ENCODE measurements around the gene MEI1. TPM values are rescaled to one million over a fixed set of nuclear protein-coding genes. Genes with fewer than 3 reads are reported as not detected.

MEI1 gene
- total RNA-seq, 1 donor from 2014 or later: 35.5 TPM

DNA sequence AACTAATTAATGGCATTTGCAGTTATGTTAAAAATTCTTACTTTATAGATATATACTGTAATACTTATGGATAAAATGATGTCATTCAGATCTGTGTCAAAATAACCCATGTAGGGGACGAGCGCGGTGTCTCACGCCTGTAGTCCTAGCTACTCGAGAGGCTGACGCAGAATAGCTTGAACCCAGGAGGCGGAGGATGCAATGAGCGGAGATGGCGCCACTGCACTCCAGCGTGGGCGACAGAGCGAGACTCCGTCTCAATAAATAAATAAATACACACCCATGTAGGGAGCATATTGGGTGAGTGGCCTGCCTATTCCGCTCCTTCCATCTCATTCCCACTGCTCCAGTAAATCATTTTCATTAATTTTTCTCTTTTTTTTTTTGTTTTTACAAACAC is 17.7 kb upstream of the MEI1 start:
- intact Hi-C loops (cut with micrococcal nuclease): loop anchor here (1.0 kb wide), 2 partner anchors 15 to 395 kb away; partner anchors contain the start of gene RANGAP1

GRCh38 chr22:41682033-41682807 is 17.1 kb upstream of the MEI1 start:
- intact Hi-C loops (cut with micrococcal nuclease): loop anchor here (1.0 kb wide), 2 partner anchors 16 to 396 kb away; partner anchors contain the start of gene RANGAP1

DNA sequence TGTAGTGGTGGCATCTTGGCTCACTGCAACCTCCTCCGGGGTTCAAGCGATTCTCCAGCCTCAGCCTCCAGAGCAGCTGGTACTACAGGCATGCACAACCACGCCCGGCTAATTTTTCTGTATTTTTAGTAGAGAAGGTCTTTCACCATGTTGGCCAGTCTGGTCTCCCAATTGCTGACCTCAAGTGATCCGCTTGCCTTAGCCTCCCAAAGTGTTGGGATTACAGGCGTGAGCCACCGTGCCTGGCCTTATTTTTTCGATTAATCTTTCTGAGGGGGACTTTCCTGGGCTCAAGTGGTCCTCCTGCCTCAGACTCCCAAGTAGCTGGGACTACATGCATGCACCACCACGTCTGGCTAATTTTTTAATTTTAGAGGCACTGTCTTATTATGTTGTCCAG is 16.3 kb upstream of the MEI1 start:
- intact Hi-C loops (cut with micrococcal nuclease): no loop called here

DNA sequence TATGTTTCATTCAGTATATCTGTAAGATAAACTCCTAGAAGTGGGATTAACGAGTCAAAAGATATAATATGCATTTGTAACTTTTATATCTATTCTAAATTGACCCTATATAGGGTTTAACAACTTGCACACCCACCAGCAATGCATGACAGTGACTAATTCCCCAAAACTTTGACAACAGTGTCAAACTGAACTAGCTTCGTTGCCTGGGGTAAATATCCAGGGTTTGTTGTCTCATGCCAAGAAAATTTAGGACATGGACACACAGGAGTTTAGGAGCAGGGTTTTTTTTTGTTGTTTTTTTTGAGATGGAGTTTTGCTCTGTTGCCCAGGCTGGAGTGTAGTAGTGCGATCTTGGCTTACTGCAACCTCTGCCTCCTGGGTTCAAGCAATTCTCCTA is 15.7 kb upstream of the MEI1 start:
- intact Hi-C loops (cut with micrococcal nuclease): no loop called here

DNA sequence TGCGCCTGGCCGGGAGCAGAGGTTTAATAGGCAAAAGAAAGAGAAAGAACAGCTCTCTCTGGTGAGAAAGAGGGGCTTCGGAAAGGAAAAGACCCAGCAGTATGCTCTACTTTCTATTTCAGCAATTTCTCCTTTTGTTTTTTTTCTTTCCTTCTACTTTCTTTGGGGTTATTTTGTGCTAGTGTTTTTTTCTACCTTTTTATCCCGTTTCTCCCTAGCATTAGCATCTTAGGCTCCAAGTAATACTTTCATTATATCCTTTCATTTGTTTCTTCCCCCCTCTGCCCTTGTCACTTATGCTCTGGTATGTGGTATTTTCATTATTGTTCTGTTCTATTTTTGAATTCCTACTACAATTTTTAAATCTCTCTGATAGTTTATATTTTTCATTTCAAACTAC is 15.1 kb upstream of the MEI1 start:
- intact Hi-C loops (cut with micrococcal nuclease): no loop called here

- intact Hi-C loops (cut with micrococcal nuclease): loop anchor here (5.0 kb wide), 1 partner anchor 405 kb away; the partner anchor contains the start of gene NDUFA6
Observed at GRCh38 chr22:41686890-41687289, 12.4 kb upstream of the MEI1 start.

DNA sequence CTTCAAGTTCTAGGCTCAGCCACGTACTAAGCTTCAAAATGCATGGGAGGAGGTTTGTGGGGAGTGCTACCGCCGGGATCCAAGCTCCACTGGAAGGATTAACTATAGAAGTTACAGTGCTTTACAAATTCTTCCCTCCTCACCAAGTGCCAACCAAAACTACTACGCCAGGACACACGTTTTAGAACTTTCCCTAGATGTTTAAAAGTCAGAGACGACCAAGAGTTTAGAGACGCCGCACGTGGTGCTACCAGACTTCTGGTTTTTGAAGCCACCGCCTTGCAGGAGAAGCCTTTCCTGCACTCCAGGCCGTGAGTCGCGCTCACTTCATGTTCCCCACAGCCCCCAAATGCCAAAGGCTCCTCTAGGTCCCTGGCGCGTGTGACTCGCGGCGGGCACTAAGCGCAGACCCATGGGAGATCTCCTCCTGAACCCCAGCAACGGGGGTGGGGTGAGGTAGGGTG is 11.4 kb upstream of the MEI1 start:
- intact Hi-C loops (cut with micrococcal nuclease): loop anchor here (1.0 to 5.0 kb wide), 8 partner anchors 9 to 404 kb away; partner anchors contain the start of genes DESI1, NDUFA6, POLR3H and SREBF2

GRCh38 chr22:41688365-41689211 is 10.7 kb upstream of the MEI1 start, which contains the start of gene SNU13:
TSS of gene SNU13 (minus strand) at chr22:41688867. CDS start at chr22:41688796, 71 bp downstream.
- intact Hi-C loops (cut with micrococcal nuclease): loop anchor here (1.0 to 5.0 kb wide), 8 partner anchors 9 to 404 kb away; partner anchors contain the start of genes DESI1, NDUFA6, POLR3H and SREBF2

DNA sequence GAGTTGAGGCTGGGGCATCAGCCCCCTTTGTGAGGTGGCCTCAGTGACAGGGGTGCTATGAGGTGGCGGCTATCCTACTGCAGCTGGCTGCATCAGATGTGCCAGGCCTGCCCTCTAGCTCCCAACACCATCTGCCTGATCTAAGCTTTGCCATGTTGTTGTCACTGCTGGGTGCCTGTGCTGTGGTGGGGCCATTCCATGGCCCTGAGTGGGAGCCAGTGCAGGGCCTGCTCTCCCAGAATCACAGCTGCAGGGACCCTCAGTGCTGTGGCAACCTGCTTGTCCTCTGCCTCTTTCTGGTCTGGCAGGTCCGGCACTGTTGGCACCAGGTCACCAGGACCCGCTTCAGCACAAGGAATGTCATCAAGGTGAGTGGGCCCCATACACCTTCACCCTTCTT is 8.8 kb upstream of the MEI1 start:
- intact Hi-C loops (cut with micrococcal nuclease): no loop called here

DNA sequence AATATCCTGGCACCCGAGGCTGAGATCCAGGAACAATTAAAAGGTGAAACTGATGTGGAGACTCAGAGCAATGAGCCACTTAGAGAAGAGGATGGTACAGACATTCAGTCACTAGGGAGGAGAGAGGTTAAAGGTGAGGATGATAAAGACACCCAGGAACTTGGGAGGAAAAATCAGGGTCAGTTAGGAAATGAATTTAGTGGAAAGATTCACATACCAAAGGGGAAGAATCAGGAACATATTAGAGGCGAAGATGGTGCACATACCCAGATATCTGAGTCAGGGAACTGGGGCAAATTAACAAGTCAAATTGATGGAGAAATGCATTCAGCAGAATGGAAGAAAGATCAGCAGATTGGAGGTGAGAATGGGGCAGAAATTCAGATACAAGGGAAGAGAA is 4.1 kb upstream of the MEI1 start:
- intact Hi-C loops (cut with micrococcal nuclease): loop anchor here (5.0 kb wide), 2 partner anchors 377 to 742 kb away; partner anchors contain the start of genes NAGA and PHETA2

DNA sequence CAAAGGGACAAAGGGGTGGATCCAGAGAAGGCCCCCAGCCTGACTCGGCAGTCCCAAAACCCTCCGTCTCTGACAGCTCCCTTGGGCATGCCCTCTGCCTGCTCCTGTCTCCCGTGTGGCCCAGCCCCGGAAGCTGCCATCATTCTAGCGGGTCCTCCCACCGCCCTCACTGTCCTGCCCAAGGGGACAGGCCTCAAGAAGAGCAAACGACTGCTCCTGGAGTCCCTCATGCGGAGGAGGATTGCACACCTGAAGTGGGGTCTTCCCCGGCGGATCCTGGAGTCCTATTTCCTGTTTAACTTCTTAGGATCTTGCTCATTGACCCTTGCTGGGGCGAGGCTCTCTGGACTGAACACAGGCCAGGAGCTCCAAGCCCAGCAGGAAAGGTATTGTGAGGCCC is 2.6 kb upstream of the MEI1 start:
- intact Hi-C loops (cut with micrococcal nuclease): loop anchor here (1.0 to 5.0 kb wide), 9 partner anchors 8 to 741 kb away; partner anchors contain the start of genes CCDC134, NAGA, PHETA2 and SNU13

DNA sequence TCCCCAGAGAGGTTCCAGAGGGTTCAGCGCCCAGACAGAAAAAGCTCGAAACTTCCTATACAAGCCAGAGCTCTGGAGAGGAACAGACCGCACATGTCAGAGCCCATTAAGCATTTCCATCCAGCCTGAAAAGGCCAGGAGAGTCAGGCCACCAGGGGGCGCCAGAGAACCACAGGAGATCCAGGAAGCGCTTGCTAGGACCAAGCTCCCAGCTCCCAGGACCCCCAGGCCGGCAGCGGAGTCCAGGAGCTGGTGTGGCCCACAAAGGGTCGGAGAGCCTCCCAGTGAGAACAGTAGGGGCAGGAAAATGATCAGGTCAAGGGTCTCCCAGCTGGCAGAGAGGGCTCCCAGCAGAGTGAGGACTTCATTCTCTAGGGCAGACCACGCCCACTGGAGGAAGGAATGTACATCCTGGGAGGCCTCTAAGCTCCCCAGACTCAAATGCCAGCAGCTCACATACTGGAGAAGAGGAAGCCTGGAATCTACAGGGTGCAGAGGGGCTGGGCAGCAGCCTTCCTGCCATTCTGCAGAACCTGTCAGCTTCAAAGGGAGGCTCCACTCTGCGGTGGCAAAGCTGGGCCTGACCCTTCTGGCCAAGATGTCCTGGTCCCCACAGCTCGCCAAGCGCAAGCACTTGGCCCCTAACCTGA is 2.1 kb upstream of the MEI1 start:
- intact Hi-C loops (cut with micrococcal nuclease): loop anchor here (1.0 to 5.0 kb wide), 9 partner anchors 9 to 740 kb away; partner anchors contain the start of genes CCDC134, NAGA, PHETA2 and SNU13

- intact Hi-C loops (cut with micrococcal nuclease): no loop called here
Observed at GRCh38 chr22:41700108-41700364, 733 bp downstream of the MEI1 start.

DNA sequence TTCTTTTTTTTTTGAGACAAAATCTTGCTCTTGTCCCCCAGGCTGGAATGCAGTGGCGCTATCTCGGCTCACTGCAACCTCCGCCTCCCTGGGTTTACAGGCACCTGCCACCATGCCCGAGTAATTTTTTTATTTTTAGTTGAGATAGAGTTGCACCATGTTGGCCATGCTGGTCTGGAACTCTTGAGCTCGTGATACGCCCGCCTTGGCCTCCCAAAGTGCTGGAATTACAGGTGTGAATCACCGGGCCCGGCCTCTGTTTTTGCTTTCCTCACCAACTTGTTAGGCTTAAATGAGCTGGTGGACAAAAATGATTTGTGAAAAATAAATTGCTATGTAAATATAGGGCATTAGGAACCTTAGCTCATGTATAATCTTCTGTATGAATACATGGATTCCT is 3.5 kb downstream of the MEI1 start:
- intact Hi-C loops (cut with micrococcal nuclease): no loop called here

GRCh38 chr22:41709341-41709740 is 10.0 kb downstream of the MEI1 start:
- intact Hi-C loops (cut with micrococcal nuclease): no loop called here

GRCh38 chr22:41713004-41713403 is 13.7 kb downstream of the MEI1 start:
- intact Hi-C loops (cut with micrococcal nuclease): no loop called here

GRCh38 chr22:41722496-41722895 is 23.2 kb downstream of the MEI1 start:
- intact Hi-C loops (cut with micrococcal nuclease): no loop called here

- intact Hi-C loops (cut with micrococcal nuclease): no loop called here
Observed at GRCh38 chr22:41725510-41726110, 26.3 kb downstream of the MEI1 start.

GRCh38 chr22:41731609-41732008 is 32.3 kb downstream of the MEI1 start:
- intact Hi-C loops (cut with micrococcal nuclease): no loop called here

DNA sequence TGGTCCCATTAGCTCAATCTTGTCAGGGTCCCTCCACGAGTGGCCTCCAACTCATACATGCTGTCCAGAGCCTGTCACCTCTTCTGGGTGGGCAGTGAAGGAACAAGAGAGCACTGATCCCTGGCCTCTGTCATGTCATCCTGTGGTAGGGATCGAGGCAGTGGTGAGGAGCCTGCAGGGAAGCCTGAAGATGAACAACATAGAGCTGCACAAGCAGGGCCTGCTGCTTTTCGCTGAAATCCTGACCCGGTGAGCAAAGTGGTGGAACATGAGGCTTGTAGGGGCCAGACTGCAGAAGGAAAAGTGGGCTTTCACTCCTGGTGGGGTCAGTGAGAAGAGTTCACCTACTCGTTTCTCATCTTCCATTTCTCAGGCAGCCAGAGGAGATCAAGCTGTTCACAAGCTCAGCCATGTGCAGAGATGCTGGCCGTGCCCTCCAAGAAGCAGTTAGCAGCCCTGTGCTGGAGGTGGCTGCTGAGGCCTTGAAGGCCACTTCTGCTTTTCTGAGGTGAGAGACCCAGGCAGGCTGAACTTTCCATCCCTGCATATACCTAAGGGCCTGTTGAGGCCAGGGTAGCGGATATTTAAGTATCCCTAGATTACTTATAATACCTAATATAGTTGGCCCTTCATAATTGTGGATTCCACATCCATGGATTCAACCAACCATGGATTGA is 32.9 kb downstream of the MEI1 start:
- intact Hi-C loops (cut with micrococcal nuclease): no loop called here
